Suppressor macrophage treated with lipopolysaccharide for 1 hour (primary cell): Measurements from ENCODE around the gene ECHS1.
A peak's percentile ranks its signal among the peaks of the same experiment; 100 is the strongest.

Experiments used
- DNase-seq, 3 donors: peaks; one replicate each; pipeline ENCODE4 v3.0.0-alpha.2; 2020 to 2022

Gene ECHS1

GRCh38 chr10:133358162-133358924 is 14.8 kb downstream of the ECHS1 start:
- DNase-seq = no peak

GRCh38 chr10:133357285-133358161 is 15.6 kb downstream of the ECHS1 start, which contains the start of gene FUOM:
TSS of gene FUOM (minus strand) at chr10:133358019. CDS start at chr10:133358007, 12 bp downstream.
- peak; percentile 95 to 98 (median 95) for DNase-seq

- no peak for DNase-seq
Measured at GRCh38 chr10:133356549-133357284, 16.4 kb downstream of the ECHS1 start.

GRCh38 chr10:133355991-133356390 is 17.2 kb downstream of the ECHS1 start:
- DNase-seq = no peak

- no peak for DNase-seq
Measured at GRCh38 chr10:133355266-133355665, 17.9 kb downstream of the ECHS1 start.

GRCh38 chr10:133354672-133355240 is 18.4 kb downstream of the ECHS1 start:
- DNase-seq = no peak

- no peak for DNase-seq
Measured at GRCh38 chr10:133353988-133354605, 19.1 kb downstream of the ECHS1 start.

- DNase-seq = no peak
Measured at GRCh38 chr10:133353202-133353959, 19.8 kb downstream of the ECHS1 start.

- DNase-seq = no peak
Measured at GRCh38 chr10:133351408-133352318, 21.5 kb downstream of the ECHS1 start.

GRCh38 chr10:133350950-133351329 is 22.2 kb downstream of the ECHS1 start:
- no peak for DNase-seq

- no peak for DNase-seq
Measured at GRCh38 chr10:133350283-133350949, 22.7 kb downstream of the ECHS1 start.

GRCh38 chr10:133349577-133350011 is 23.6 kb downstream of the ECHS1 start:
- no peak for DNase-seq

- no peak for DNase-seq
Measured at GRCh38 chr10:133349160-133349568, 24.0 kb downstream of the ECHS1 start.

- no peak for DNase-seq
Measured at GRCh38 chr10:133347710-133348517, 25.2 kb downstream of the ECHS1 start.

GRCh38 chr10:133346413-133346812 is 26.7 kb downstream of the ECHS1 start:
- no peak for DNase-seq

- no peak for DNase-seq
Measured at GRCh38 chr10:133344236-133344635, 28.9 kb downstream of the ECHS1 start.

- no peak for DNase-seq
Measured at GRCh38 chr10:133343558-133343957, 29.6 kb downstream of the ECHS1 start.

- no peak for DNase-seq
Measured at GRCh38 chr10:133342942-133343341, 30.2 kb downstream of the ECHS1 start.

- DNase-seq = no peak
Measured at GRCh38 chr10:133341983-133342382, 31.2 kb downstream of the ECHS1 start.
